Measurements from ENCODE around the gene SLC25A26. TPM values are rescaled to one million over a fixed set of nuclear protein-coding genes. Genes with fewer than 3 reads are reported as not detected.

The SLC25A26 gene
- polyA plus RNA-seq, 1 donor (not counting 4 experiments of a cell fraction or from before 2014, with no cell fraction given) = 25.2 TPM

DNA sequence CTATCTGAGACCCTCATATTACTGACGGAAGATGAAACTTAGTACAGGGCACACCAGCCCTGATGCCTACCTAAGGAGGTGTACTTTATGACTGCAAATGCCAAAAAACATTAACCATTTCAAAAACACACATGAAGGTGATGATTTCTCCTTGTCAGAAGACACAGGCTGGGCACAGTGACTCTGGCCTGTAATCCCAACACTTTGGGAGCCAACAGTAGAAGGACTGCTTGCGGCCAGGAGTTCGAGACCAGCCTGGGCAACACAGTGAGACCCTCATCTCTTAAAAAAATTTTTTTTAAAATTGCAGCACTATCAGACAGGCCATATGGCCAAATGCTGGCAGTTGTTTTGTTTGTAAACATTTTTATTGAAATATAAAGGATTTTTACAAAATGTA lies 206.6 kb downstream of the SLC25A26 start:
- Histone ChIP-seq H3K4me1 (ENCODE audit: control insufficient read depth, extremely low read depth, insufficient read depth, low read length) (peaks cover 36% of the 10 kb centered on the region), H4K20me1 (ENCODE audit: control insufficient read depth, extremely low read depth, insufficient read depth, low read length) (no peaks in the 10 kb centered on the region), H3K4me2 (ENCODE audit: control insufficient read depth, extremely low read depth, insufficient read depth, low read depth, low read length) (no peak overlapping the region), H2AFZ (ENCODE audit: control insufficient read depth, low read length) (no peak overlapping the region), H3K9me1 (ENCODE audit: control insufficient read depth, extremely low read depth, insufficient read depth, low read length) (no peaks in the 10 kb centered on the region), H3K9me3 (ENCODE audit: control insufficient read depth, low read depth, low read length) (no peaks in the 10 kb centered on the region), H3K4me3 (ENCODE audit: control insufficient read depth in 2 of 3, extremely low read depth in 1 of 3, insufficient read depth in 2 of 3, low read depth in 1 of 3, low read length in 3 of 3) (no peak overlapping the region), H3K79me2 (ENCODE audit: control insufficient read depth, insufficient read depth, low read length) (peaks cover 40% of the 10 kb centered on the region), H3K27ac (ENCODE audit: control insufficient read depth, insufficient read depth, low read length) (no peak overlapping the region), H3K27me3 (ENCODE audit: control insufficient read depth, extremely low read depth, insufficient read depth, low read length) (no peaks in the 10 kb centered on the region), H3K9ac (ENCODE audit: control insufficient read depth, extremely low read depth, insufficient read depth, low read length) (no peak overlapping the region), H3K36me3 (ENCODE audit: control insufficient read depth in 2 of 2, extremely low read depth in 1 of 2, insufficient read depth in 2 of 2, low read length in 2 of 2) (no peaks in the 10 kb centered on the region)
- DNase-seq (ENCODE audit: low read depth, low spot score) (no peak), FAIRE-seq (no peak)
- TF ChIP-seq CTCF (optimal IDR thresholded peaks at IDR 0.05 in 1 of 3, IDR thresholded peaks at IDR 0.05 in 1 of 3, conservative IDR thresholded peaks at IDR 0.05 in 1 of 3; ENCODE audit: extremely low read depth in 1 of 3, insufficient read depth in 2 of 3, low read length in 3 of 3) (no peak), EZH2 (IDR thresholded peaks at IDR 0.05; ENCODE audit: low read length) (no peak)
- dilution Hi-C loops (cut with MboI; ENCODE audit: extremely low pct_ligation_motif_present, low sequenced_read_pairs) = no loop called here

DNA sequence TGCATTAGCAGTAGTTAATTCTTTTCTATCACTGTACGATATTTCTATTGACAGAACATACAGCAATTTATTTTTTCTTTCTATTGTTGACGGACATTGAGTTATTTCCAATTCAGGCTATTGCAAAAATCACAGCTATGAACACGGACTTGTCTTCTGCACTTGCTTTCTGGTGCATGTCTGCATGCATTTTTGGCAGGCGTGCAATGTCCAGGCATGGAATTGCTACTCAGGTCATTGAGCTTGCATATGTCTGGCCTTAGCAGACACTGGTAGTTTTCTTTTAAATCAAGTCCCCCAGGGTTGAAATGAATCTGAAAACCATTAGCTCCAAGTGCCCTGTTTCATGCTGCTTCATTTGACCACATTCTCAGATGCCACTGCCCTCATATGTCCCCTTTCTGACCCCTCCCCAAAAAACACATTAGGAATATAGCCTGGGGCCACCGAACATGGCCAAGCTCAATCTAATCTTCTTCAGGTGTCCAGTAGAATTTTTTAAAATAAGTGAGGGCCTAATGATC lies 207.2 kb downstream of the SLC25A26 start:
- Histone ChIP-seq H3K79me2 (ENCODE audit: control insufficient read depth, insufficient read depth, low read length) (peaks cover 43% of the 10 kb centered on the region), H2AFZ (ENCODE audit: control insufficient read depth, low read length) (no peak overlapping the region), H3K9ac (ENCODE audit: control insufficient read depth, extremely low read depth, insufficient read depth, low read length) (no peak overlapping the region), H3K27ac (ENCODE audit: control insufficient read depth, insufficient read depth, low read length) (peak overlapping the region; percentile 59), H4K20me1 (ENCODE audit: control insufficient read depth, extremely low read depth, insufficient read depth, low read length) (no peaks in the 10 kb centered on the region), H3K9me3 (ENCODE audit: control insufficient read depth, low read depth, low read length) (no peaks in the 10 kb centered on the region), H3K27me3 (ENCODE audit: control insufficient read depth, extremely low read depth, insufficient read depth, low read length) (no peaks in the 10 kb centered on the region), H3K4me3 (ENCODE audit: control insufficient read depth in 2 of 3, extremely low read depth in 1 of 3, insufficient read depth in 2 of 3, low read depth in 1 of 3, low read length in 3 of 3) (no peak overlapping the region), H3K4me2 (ENCODE audit: control insufficient read depth, extremely low read depth, insufficient read depth, low read depth, low read length) (peak overlapping the region; percentile 64), H3K9me1 (ENCODE audit: control insufficient read depth, extremely low read depth, insufficient read depth, low read length) (no peaks in the 10 kb centered on the region), H3K4me1 (ENCODE audit: control insufficient read depth, extremely low read depth, insufficient read depth, low read length) (peaks cover 36% of the 10 kb centered on the region), H3K36me3 (ENCODE audit: control insufficient read depth in 2 of 2, extremely low read depth in 1 of 2, insufficient read depth in 2 of 2, low read length in 2 of 2) (no peaks in the 10 kb centered on the region)
- TF ChIP-seq CTCF (optimal IDR thresholded peaks at IDR 0.05 in 1 of 3, IDR thresholded peaks at IDR 0.05 in 1 of 3, conservative IDR thresholded peaks at IDR 0.05 in 1 of 3; ENCODE audit: extremely low read depth in 1 of 3, insufficient read depth in 2 of 3, low read length in 3 of 3) = no peak
- no peak for TF ChIP-seq EZH2 (IDR thresholded peaks at IDR 0.05; ENCODE audit: low read length)
- no peak for FAIRE-seq
- dilution Hi-C loops (cut with MboI; ENCODE audit: extremely low pct_ligation_motif_present, low sequenced_read_pairs) = no loop called here
- DNase-seq (ENCODE audit: low read depth, low spot score) = no peak

Small RNA genes lying within 50 kb of the gene (small RNA-seq; reads per million reads assigned to genes)
- gene RN7SL482P (ENCODE audit: insufficient read length in 3 of 3, low read depth in 3 of 3, low replicate concordance in 1 of 3) (0 reads per million in 3 experiments), gene RNU6-787P (ENCODE audit: insufficient read length in 3 of 3, low read depth in 3 of 3, low replicate concordance in 1 of 3) (0 reads per million in 3 experiments)

Other genes starting within 250 kb of the SLC25A26 start
- gene MAGI1, start 182.1 kb upstream of the SLC25A26 start, polyA plus RNA-seq = 8.0 to 11.2 TPM (median 10.9 TPM) in 3 replicates